ENCODE data around the gene ISCA2.

GRCh38 chr14:74535756-74536325 is 42.3 kb downstream of the ISCA2 start:
- no peak for TF ChIP-seq EZH2 (IDR thresholded peaks at IDR 0.05; ENCODE audit: borderline replicate concordance, insufficient read depth, low read depth, low read length, poor library complexity, severe bottlenecking)
- TF ChIP-seq CTCF (IDR thresholded peaks at IDR 0.05) = no peak
